Measurements from ENCODE around the gene ARHGEF33.

The ARHGEF33 gene

DNA sequence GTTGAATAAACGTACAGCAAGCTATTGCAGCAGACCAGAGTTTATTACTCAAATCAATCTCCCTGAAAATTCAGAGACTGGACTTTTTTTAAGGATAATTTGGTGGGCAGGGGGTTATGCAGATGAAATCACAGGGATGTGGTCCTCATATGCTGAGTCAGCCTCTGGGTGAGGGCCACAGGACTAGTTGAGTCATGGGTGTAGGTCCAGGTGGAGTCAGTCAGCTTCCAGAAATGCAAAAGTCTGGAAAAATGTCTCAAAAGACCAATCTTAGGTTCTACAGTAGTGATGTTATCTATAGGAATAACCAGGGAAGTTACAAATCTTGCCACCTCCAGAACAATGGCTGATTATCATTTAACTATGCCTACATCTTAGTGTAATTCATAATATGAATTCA is 51.1 kb downstream of the ARHGEF33 start:
- H3K27ac ChIP-seq: no peak overlapping the region
- H3K4me3 ChIP-seq (ENCODE audit: low read depth, low read length): no peak overlapping the region
- H3K36me3 ChIP-seq: no peaks in the 10 kb centered on the region
- DNase-seq: no peak
- no peaks in the 10 kb centered on the region for H3K27me3 ChIP-seq (ENCODE audit: insufficient read depth, low read depth, severe bottlenecking)
- TF ChIP-seq CTCF (IDR thresholded peaks at IDR 0.05; ENCODE audit: low read depth, low read length): no peak
- H3K9me3 ChIP-seq (ENCODE audit: severe bottlenecking): no peaks in the 10 kb centered on the region

DNA sequence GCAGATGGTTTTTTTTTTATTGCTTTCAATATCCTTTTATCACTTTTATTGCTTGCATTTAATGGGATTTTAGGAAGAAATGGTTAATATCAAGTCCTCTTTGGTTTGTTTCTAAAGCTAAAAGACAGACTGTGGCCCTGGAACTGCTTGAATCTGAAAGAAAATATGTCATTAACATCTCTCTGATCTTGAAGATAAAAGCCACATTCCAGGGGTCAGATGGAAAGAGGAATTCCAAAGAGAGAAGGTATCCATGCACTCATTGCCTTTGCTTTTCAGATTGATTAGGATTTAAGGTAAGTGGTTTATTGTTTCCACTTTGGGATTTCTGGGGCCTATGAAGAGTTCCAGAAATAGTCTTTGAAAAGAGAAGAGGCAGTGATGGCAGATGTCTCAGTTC is 54.1 kb downstream of the ARHGEF33 start:
- no peak for TF ChIP-seq CTCF (IDR thresholded peaks at IDR 0.05; ENCODE audit: low read depth, low read length)
- no peak overlapping the region for H3K27ac ChIP-seq

GRCh38 chr2:38945372-38945771 is 55.7 kb downstream of the ARHGEF33 start:
- Histone ChIP-seq H3K27ac (no peak overlapping the region), H3K4me3 (ENCODE audit: low read depth, low read length) (no peak overlapping the region)

More for the DNA sequence above, 54.1 kb downstream of the ARHGEF33 start:
- Histone ChIP-seq H3K27me3 (ENCODE audit: insufficient read depth, low read depth, severe bottlenecking) (no peaks in the 10 kb centered on the region), H3K4me3 (ENCODE audit: low read depth, low read length) (no peak overlapping the region), H3K36me3 (no peaks in the 10 kb centered on the region), H3K9me3 (ENCODE audit: severe bottlenecking) (no peaks in the 10 kb centered on the region)
- no peak for DNase-seq

GRCh38 chr2:38945911-38946310 is 56.2 kb downstream of the ARHGEF33 start:
- H3K27me3 ChIP-seq (ENCODE audit: insufficient read depth, low read depth, severe bottlenecking): no peaks in the 10 kb centered on the region
- no peak overlapping the region for H3K27ac ChIP-seq
- no peak overlapping the region for H3K4me3 ChIP-seq (ENCODE audit: low read depth, low read length)
- H3K36me3 ChIP-seq: no peaks in the 10 kb centered on the region
- no peak for DNase-seq
- no peaks in the 10 kb centered on the region for H3K9me3 ChIP-seq (ENCODE audit: severe bottlenecking)
- TF ChIP-seq CTCF (IDR thresholded peaks at IDR 0.05; ENCODE audit: low read depth, low read length): no peak

More at GRCh38 chr2:38945372-38945771, 55.7 kb downstream of the ARHGEF33 start:
- TF ChIP-seq CTCF (IDR thresholded peaks at IDR 0.05; ENCODE audit: low read depth, low read length): no peak
- Histone ChIP-seq H3K27me3 (ENCODE audit: insufficient read depth, low read depth, severe bottlenecking) (no peaks in the 10 kb centered on the region), H3K9me3 (ENCODE audit: severe bottlenecking) (no peaks in the 10 kb centered on the region), H3K36me3 (no peaks in the 10 kb centered on the region)
- DNase-seq: no peak

DNA sequence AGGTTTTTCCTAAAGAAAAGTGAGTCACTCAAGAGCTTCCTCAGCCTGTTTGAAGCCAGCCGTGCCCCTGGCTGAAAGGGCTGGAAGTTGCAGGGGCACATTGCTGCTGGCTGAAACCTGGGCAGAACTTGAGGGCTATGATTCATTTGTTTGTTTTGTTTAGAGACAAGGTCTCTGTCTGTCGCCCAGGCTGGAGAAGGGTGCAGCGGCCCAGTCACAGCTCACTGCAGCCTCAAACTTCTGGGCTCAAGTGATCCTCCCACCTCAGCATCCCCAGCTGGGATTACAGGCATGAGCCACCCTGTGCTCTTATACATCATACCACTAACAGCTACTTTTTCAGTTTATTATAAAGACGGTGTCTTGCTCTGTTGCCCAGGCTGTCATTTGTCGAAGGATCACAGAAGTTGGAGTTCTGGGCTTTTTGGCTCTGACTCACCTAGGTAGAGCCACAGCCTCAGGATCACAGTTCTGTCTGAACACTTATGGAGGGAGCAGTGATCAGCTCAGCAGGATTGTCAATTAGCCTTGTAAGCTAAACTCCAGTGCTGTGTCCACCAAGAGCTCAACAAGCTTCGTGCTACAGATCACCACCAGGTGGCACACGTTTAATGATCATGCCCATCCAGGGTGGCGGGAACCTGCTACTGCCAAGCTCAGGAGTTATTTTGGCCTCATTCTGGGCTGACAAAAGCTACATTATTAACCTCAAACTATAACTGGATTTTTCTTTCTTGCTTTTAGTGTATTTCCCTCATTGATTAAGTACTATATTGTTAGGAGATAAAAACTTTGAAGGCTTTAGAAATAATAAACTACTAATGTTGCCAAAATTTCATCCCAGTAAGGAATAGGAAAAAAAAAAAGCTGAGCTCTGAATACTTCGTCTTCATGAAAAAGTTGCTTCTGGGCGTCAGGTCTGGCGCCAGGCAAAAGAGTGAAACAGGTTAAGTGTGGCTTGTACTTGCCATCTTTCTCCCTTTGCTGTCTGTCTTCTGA is 57.9 kb downstream of the ARHGEF33 start:
- no peak overlapping the region for H3K27ac ChIP-seq
- DNase-seq: peak; percentile 96
- peak; percentile 95 for TF ChIP-seq CTCF (IDR thresholded peaks at IDR 0.05; ENCODE audit: low read depth, low read length)

More for the DNA sequence above, 57.9 kb downstream of the ARHGEF33 start:
- H3K9me3 ChIP-seq (ENCODE audit: severe bottlenecking): no peaks in the 10 kb centered on the region
- no peaks in the 10 kb centered on the region for H3K36me3 ChIP-seq
- H3K4me3 ChIP-seq (ENCODE audit: low read depth, low read length): no peak overlapping the region
- no peaks in the 10 kb centered on the region for H3K27me3 ChIP-seq (ENCODE audit: insufficient read depth, low read depth, severe bottlenecking)

Measured in WERI-Rb-1 (cell line).